Measurements from ENCODE around the gene NDE1.

Gene NDE1

DNA sequence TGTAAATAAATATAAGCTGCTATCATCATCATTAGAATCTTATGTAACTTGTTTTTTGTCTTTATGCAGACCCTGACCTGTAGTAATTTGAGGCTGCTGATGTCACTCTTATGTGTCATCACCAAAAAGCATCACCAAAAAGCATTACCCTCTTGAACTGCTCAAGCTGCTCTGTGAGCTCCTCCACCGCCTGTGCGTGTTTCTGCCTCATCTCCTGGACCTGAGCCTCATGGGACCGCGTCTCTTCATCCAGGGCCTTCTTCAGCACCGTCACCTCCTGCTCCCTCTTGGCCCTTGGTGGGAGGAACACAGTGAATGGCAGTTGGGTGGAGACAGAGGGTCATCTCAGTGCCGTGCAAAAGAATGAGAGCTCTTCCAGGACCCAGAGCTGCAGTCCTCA lies 82.4 kb downstream of the NDE1 start:
- TF ChIP-seq, protein P1, sequence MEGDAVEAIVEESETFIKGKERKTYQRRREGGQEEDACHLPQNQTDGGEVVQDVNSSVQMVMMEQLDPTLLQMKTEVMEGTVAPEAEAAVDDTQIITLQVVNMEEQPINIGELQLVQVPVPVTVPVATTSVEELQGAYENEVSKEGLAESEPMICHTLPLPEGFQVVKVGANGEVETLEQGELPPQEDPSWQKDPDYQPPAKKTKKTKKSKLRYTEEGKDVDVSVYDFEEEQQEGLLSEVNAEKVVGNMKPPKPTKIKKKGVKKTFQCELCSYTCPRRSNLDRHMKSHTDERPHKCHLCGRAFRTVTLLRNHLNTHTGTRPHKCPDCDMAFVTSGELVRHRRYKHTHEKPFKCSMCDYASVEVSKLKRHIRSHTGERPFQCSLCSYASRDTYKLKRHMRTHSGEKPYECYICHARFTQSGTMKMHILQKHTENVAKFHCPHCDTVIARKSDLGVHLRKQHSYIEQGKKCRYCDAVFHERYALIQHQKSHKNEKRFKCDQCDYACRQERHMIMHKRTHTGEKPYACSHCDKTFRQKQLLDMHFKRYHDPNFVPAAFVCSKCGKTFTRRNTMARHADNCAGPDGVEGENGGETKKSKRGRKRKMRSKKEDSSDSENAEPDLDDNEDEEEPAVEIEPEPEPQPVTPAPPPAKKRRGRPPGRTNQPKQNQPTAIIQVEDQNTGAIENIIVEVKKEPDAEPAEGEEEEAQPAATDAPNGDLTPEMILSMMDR (IDR thresholded peaks at IDR 0.05; ENCODE audit: borderline replicate concordance, control extremely low read depth, extremely low read depth, insufficient read depth, missing control alignments), result no peak
- in situ Hi-C loops (cut with MboI; ENCODE audit: low sequenced_read_pairs, unreplicated experiment), result no loop called here
- no peak for DNase-seq (ENCODE audit: low spot score)

DNA sequence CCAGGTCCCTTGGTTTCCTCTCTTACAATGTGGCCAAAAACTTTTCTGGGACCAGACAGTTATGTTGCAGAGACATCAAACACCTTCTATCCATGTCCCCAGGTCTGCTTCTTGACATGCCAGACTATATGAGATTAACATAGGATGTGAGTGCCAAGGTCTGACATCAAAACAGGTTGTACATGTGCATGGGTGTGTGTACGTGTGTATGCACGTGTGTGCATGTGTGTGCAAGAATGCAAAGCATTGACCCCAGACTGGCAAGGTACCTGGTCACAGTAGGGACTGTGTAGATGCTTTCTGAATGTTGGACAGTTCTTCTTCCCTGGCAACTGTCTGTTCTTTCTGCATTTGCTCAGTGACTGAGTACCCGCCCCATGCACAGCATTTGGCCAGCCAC lies 85.6 kb downstream of the NDE1 start:
- TF ChIP-seq, protein P1 (IDR thresholded peaks at IDR 0.05; ENCODE audit: borderline replicate concordance, control extremely low read depth, extremely low read depth, insufficient read depth, missing control alignments), result no peak
- in situ Hi-C loops (cut with MboI; ENCODE audit: low sequenced_read_pairs, unreplicated experiment), result no loop called here
- no peak for DNase-seq (ENCODE audit: low spot score)

DNA sequence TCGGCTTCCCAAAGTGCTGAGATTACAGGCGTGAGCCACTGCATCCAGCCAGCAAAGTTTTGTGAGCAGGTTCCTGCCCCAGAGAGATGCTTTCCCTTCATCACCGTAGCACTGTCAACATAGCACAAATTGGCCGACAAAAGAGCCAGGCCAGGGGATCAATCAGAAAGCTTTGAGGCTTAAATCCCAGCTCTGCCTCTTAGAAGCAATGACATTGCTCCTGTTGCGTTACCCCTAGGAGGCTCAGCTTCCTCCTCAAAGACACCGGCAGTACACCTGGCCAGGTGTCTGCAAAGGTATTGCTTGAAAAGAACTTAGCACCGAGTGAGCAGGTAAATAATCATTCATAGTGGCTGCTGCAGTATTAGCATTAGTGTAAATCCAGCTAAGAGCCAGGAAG lies 86.5 kb downstream of the NDE1 start:
- no peak for DNase-seq (ENCODE audit: low spot score)
- TF ChIP-seq, protein P1 (IDR thresholded peaks at IDR 0.05; ENCODE audit: borderline replicate concordance, control extremely low read depth, extremely low read depth, insufficient read depth, missing control alignments), result no peak
- in situ Hi-C loops (cut with MboI; ENCODE audit: low sequenced_read_pairs, unreplicated experiment), result no loop called here

DNA sequence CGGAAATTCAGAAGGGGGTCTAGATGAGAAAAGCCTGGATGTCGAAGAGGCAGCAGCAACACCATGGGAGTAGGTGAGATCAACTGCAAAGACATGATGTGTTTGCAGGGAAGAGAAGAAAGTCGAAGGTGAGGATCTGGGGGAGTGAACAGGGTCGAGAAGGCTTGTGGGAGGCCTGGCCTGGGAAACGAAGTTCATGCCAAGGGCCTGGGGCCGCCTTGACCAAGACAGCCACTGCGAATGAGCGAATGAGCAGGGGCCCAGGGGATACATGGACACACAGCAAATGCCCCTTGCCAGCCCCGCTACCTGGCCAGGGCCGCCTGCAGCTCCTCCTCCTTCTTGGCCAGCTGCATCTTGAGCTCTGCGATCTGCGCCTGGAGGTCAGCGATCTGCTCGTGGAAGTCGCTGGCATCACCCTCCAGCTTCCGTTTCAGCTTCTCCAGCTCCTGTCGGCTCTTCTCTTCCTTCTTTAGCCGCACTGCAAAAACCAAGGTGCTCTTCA lies 87.1 kb downstream of the NDE1 start:
- TF ChIP-seq, protein P1 (IDR thresholded peaks at IDR 0.05; ENCODE audit: borderline replicate concordance, control extremely low read depth, extremely low read depth, insufficient read depth, missing control alignments), result no peak
- in situ Hi-C loops (cut with MboI; ENCODE audit: low sequenced_read_pairs, unreplicated experiment), result no loop called here
- DNase-seq (ENCODE audit: low spot score), result no peak

DNA sequence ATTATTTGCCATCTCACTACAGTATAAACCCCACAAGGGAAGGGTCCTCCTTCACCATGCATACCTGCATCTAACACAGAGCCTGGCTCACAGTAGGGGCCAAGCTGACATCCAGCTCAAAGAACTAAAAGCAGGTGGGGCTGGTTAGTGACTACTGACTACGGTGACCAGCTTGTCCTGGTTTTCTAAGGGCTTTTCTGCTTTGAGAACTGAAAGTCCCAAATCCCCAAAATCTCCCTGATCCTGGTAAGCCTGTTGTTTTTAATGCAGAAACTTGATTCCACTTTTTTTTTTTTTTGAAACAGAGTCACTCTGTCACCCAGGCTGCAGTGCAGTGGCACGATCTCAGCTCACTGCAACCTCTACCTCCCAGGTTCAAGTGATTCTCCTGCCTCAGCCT lies 89.4 kb downstream of the NDE1 start:
- DNase-seq (ENCODE audit: low spot score), result no peak
- TF ChIP-seq, protein P1 (IDR thresholded peaks at IDR 0.05; ENCODE audit: borderline replicate concordance, control extremely low read depth, extremely low read depth, insufficient read depth, missing control alignments), result no peak
- in situ Hi-C loops (cut with MboI; ENCODE audit: low sequenced_read_pairs, unreplicated experiment), result no loop called here

DNA sequence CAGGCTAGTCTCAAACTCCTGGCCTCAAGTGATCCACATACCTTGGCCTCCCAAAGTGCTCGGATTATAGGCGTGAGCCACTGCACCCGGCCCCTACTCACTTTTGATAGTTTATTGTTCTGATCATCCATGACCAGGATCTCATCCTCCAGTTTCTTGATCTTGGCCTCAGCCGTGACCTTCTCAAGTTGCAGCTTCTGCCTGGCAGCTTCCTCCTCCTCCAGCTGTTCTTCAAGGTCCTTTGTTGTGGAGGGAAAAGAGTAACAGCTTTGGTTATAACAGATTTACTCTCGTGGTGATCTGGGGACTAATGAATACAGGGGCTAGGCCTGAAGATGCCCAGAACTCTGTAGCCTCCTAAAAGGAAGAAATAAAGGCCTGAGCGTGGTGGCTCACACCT lies 89.9 kb downstream of the NDE1 start:
- in situ Hi-C loops (cut with MboI; ENCODE audit: low sequenced_read_pairs, unreplicated experiment), result no loop called here
- TF ChIP-seq, protein P1 (IDR thresholded peaks at IDR 0.05; ENCODE audit: borderline replicate concordance, control extremely low read depth, extremely low read depth, insufficient read depth, missing control alignments), result no peak
- no peak for DNase-seq (ENCODE audit: low spot score)

All from GM13976 (cell line).